ENCODE measurements around the gene SRP68.
A peak's percentile ranks its signal among the peaks of the same experiment; 100 is the strongest.

- TF ChIP-seq POLR2A (IDR thresholded peaks at IDR 0.05), result no peak
- TF ChIP-seq, protein P1, sequence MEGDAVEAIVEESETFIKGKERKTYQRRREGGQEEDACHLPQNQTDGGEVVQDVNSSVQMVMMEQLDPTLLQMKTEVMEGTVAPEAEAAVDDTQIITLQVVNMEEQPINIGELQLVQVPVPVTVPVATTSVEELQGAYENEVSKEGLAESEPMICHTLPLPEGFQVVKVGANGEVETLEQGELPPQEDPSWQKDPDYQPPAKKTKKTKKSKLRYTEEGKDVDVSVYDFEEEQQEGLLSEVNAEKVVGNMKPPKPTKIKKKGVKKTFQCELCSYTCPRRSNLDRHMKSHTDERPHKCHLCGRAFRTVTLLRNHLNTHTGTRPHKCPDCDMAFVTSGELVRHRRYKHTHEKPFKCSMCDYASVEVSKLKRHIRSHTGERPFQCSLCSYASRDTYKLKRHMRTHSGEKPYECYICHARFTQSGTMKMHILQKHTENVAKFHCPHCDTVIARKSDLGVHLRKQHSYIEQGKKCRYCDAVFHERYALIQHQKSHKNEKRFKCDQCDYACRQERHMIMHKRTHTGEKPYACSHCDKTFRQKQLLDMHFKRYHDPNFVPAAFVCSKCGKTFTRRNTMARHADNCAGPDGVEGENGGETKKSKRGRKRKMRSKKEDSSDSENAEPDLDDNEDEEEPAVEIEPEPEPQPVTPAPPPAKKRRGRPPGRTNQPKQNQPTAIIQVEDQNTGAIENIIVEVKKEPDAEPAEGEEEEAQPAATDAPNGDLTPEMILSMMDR (IDR thresholded peaks at IDR 0.05), result peak; percentile 26 to 52 (median 38)
Observed at GRCh38 chr17:76000016-76000754, 72.1 kb downstream of the SRP68 start.
